Cardiac septum (tissue), 1 donor: ENCODE results near the gene TDRD9. TPM values are rescaled to one million over a fixed set of nuclear protein-coding genes. Genes with fewer than 3 reads are reported as not detected.
A peak's percentile ranks its signal among the peaks of the same experiment; 100 is the strongest.

Experiments
- DNase-seq: peaks from one replicate; pipeline ENCODE4 v3.0.0-alpha.2; 2020; ENCODE audit warnings: low spot score
- intact Hi-C: fragments of 100-400 bp; cut with DNase I; formaldehyde crosslinking; loops from one replicate; pipeline ENCODE4 v1.14.0; 2022
- total RNA-seq: library from RNA; stranded (reverse); fragmentation: NEBNext Ultra II Directional; extraction: Animal tissue kit (Norgen Biotek cat#: 25700); gene quantifications from one replicate; pipeline ENCODE4 v1.2.1, GENCODE V29; 2021
- donor health status: DM: no; HTN: no; CAD: no.

TDRD9 gene
- total RNA-seq, 1 donor from 2014 or later: 3.3 TPM

GRCh38 chr14:103949131-103949790, 21.0 kb downstream of the TDRD9 start:
- intact Hi-C loops: no loop called here
- no peak for DNase-seq

- intact Hi-C loops: no loop called here
- DNase-seq: no peak
These were observed 32.3 kb downstream of the TDRD9 start for GRCh38 chr14:103960457-103961055.

DNA sequence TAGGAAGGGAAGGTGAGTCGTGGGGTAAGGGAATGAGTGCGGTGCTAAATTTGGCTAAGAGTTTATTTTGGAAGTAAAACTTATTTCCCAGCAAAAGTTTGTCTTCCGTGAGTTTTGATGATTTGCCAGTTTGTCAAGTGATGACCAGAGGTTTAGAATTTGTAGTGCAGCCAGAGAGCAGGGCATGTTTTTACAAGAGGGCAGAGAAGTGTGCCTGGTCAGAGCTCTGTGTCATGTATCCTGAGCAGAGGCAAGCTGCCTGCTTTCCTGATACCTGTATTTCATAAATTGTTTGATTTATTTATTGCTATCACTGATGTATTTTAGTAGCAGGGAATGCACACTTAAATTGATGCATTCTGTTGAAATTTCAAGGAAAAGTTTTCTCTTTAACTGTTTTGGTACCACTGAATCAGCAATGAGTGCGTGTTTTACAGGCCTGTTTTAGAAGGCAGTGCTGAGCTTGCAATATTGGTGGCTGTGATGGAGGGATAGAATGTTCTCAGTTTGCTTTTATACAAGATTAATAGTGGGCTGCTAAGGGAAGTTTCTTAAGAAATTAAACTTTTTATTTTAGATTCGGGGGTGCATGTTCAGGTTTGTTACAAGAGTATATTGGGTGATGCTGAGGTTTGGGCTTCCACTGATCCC, 33.8 kb downstream of the TDRD9 start:
- intact Hi-C loops: no loop called here
- no peak for DNase-seq

GRCh38 chr14:103966631-103967030, 38.4 kb downstream of the TDRD9 start:
- intact Hi-C loops: no loop called here

DNA sequence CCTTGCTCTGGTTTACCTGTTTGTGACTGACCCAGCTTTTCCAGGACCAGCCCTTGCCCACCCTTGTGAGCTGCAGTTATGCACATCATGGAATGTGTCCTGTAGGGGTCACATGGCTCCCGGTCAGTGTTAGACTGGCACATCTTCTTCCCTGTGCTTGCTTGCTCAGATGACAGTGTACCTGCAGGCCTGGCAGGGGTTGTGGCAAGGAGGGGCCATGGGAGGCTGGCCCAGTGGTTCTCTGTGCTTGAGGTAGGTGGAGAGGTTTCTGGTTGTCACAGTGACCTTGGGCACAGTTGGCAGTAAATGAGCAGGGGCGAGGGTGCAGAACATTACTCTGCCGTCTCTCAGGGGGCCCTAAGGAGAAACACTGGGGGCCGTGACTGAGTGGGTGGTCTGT, 41.7 kb downstream of the TDRD9 start:
- DNase-seq: no peak
- intact Hi-C loops: no loop called here

More at GRCh38 chr14:103966631-103967030, 38.4 kb downstream of the TDRD9 start:
- no peak for DNase-seq

DNA sequence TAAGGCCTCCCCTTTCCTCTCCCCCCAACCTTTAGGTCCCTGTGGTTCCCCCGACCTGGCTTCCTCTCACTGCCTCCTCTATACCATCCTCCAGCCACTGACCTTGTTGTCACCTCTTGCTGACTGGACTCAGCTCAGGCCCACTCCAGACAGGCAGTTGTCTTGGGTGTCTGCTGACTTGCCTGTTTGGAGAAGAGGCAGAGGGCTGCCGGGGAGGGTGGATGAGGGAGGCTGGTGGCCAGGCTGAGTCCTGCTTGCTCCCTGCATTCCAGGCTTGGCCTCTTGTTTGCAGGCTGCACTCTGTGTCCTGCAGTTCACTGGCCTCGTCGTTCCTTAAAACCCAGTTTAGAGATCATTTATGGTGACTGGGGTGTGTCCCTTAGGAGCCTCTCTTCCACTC, 45.1 kb downstream of the TDRD9 start:
- intact Hi-C loops: no loop called here
- no peak for DNase-seq

GRCh38 chr14:103974575-103974974, 46.3 kb downstream of the TDRD9 start:
- intact Hi-C loops: no loop called here
- DNase-seq: no peak

DNA sequence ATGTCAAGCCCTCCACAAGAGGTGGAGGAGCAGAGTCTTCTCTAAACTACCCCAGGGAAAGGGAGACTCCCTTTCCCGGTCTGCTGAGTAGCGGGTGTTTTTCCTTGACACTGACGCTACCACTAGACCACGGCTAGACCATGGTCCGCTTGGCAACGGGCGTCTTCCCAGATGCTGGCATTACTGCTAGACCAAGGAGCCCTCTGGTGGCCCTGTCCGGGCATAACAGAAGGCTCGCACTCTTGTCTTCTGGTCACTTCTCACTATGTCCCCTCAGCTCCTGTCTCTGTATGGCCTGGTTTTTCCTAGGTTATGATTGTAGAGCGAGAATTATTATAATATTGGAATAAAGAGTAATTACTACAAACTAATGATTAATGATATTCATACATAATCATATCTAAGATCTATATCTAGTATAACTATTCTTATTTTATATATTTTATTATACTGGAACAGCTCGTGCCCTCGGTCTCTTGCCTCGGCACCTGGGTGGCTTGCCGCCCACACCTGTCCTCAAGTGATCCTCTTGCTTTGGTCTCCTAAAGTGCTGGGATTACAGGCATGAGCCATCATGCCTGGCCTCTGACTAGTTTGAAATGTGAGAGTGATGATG, 52.5 kb downstream of the TDRD9 start:
- intact Hi-C loops: loop anchor here (5.0 to 10.0 kb wide), 3 partner anchors 78 to 406 kb away; no protein-coding TSS in a partner anchor
- peak; percentile 79 for DNase-seq

GRCh38 chr14:103984196-103984595, 55.9 kb downstream of the TDRD9 start:
- intact Hi-C loops: loop anchor here (5.0 to 10.0 kb wide), 3 partner anchors 82 to 409 kb away; no protein-coding TSS in a partner anchor

DNA sequence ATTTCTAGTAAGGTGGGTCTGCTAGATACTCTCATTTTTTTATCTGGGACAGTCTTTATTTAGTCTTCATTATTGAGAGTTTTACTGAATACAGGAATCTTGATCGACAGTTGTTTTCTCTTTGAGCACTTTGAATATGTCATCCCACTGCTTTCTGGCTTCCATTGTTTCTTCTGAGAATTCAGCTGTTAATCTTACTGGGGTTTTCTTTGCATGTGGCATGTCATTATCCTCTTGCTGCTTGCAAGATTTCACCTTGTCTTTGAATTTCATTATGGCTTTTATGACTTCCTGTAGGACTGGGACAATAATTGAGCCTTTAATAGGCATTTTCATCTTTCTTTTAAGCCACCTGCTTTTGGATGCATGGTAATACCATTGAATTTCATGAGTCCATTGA, 60.8 kb downstream of the TDRD9 start:
- intact Hi-C loops: loop anchor here (10.0 kb wide), 1 partner anchor 414 kb away; no protein-coding TSS in a partner anchor
- no peak for DNase-seq

More at GRCh38 chr14:103984196-103984595, 55.9 kb downstream of the TDRD9 start:
- DNase-seq: no peak

GRCh38 chr14:103989964-103990363, 61.7 kb downstream of the TDRD9 start:
- DNase-seq: no peak
- intact Hi-C loops: loop anchor here (10.0 kb wide), 1 partner anchor 415 kb away; no protein-coding TSS in a partner anchor

- DNase-seq: no peak
- intact Hi-C loops: no loop called here
These were observed 66.4 kb downstream of the TDRD9 start for GRCh38 chr14:103994535-103995184.

GRCh38 chr14:103995876-103996275, 67.6 kb downstream of the TDRD9 start:
- no peak for DNase-seq
- intact Hi-C loops: no loop called here

DNA sequence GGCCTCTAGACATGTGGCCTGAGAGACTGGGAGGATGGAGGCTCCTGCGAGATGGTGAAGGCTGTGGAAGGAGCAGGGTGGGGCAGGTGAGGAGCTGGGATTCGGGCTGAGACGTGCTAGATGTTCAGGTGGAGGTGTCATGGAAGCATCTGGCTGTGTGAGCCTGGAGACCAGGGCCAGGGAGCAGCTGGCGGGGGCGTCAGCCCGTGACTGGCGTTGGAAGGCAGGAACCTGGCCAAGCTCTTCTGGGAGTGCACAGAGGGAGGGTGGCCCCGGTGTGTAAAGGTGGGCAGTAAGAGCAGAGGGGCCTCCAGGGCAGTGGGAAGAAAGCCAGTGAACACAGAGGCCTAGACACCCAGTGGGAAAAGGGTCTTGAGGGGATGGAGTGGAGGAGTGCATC, 69.1 kb downstream of the TDRD9 start:
- no peak for DNase-seq
- intact Hi-C loops: no loop called here

DNA sequence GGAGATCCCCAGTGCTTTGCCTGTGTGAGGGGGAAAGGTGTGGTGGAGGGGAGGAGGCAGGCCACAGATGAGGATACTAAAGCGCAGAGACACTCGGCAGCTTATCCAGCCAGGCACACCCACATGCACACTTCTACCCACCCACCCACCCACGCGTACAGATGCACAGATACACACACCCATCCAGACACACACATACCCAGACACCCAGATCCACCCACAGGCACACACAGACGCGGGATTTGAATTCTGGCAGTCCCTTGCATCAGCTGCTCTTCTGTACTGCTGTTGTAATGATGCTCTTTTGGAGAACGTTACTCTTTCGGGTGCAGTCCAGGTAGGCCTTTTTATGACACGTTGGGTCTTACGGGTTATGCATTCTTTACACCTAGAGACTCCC, 69.8 kb downstream of the TDRD9 start:
- DNase-seq: no peak
- intact Hi-C loops: no loop called here

- intact Hi-C loops: no loop called here
- no peak for DNase-seq
These were observed 71.7 kb downstream of the TDRD9 start for GRCh38 chr14:103999795-104000440.

- intact Hi-C loops: no loop called here
- DNase-seq: no peak
These were observed 72.7 kb downstream of the TDRD9 start for GRCh38 chr14:104001003-104001402.

DNA sequence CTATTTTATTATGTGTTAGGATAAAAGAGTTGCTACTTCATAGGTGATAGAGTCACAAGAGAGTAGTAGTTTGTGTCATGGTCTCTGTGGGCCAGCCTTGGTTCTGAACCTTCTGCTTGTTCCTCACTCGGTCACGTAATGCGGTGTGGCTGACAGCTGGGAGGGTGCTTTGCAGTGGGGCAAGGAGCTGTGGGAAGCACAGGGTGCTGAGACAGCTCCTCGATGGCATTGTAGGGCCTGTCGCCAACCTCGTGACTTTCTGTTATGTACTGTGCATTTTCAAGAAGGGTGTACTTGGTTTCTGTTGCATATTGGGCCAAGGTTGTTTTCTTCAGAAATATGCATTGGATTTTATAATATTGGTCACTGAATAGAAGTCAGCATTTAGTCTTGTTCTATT, 75.4 kb downstream of the TDRD9 start:
- intact Hi-C loops: no loop called here

DNA sequence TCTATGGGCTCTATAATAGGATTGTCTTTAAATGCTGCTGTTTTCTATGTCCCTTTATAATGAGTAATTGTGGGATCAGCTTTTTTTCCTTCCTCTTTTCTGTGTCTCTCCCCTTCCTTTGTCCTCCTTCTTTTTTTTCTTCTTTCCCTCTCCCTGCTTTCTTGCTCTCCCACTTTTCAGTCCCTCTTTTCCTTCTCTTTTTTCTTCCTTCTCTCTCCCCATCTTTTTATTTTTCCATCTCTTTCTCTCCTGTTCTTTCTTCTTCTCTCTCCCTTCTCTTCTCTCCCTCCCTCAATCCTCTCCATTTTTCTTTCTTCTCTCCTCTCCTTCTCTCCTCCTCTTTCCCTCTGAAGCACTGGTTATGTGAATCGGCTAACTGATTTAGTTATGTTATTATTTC, 76.6 kb downstream of the TDRD9 start:
- no peak for DNase-seq
- intact Hi-C loops: no loop called here

More for the DNA sequence above, 75.4 kb downstream of the TDRD9 start:
- DNase-seq: no peak
